GM18507 (cell line): ENCODE data around the gene NAAA.
A peak's percentile ranks its signal among the peaks of the same experiment; 100 is the strongest.
"Not testable (repeated sequence)": the region's sequence is repeated elsewhere in the genome, so short reads cannot be mapped to it uniquely, and the experiment has no call there.

Experiments used
- DNase-seq: peaks from one replicate; pipeline ENCODE4 v3.0.0; 2011; ENCODE audit warnings: low read depth; ENCODE audit not compliant: insufficient read length; ENCODE audit errors: extremely low spot score
- FAIRE-seq: peaks from 2 replicates; lab custom pipeline; 2011; peaks lifted over from hg19 to GRCh38; lab: Jason Lieb, UNC

NAAA gene

GRCh38 chr4:75922588-75922987 lies 18.2 kb downstream of the NAAA start:
- FAIRE-seq (no peak), DNase-seq (no peak)

- DNase-seq: no peak
- FAIRE-seq: no peak
These were observed 18.9 kb downstream of the NAAA start for GRCh38 chr4:75921910-75922309.

- no peak for DNase-seq
- no peak for FAIRE-seq
These were observed 20.5 kb downstream of the NAAA start for GRCh38 chr4:75920327-75920726.

GRCh38 chr4:75919920-75920319 lies 20.9 kb downstream of the NAAA start:
- no peak for FAIRE-seq

GRCh38 chr4:75916091-75916661 lies 24.6 kb downstream of the NAAA start:
- peak; percentile 84 for FAIRE-seq

More at GRCh38 chr4:75919920-75920319, 20.9 kb downstream of the NAAA start:
- no peak for DNase-seq

GRCh38 chr4:75912968-75913367 lies 27.8 kb downstream of the NAAA start:
- DNase-seq: no peak

More at GRCh38 chr4:75916091-75916661, 24.6 kb downstream of the NAAA start:
- no peak for DNase-seq

GRCh38 chr4:75910831-75911230 lies 30.0 kb downstream of the NAAA start:
- not testable (repeated sequence) for FAIRE-seq, DNase-seq

More at GRCh38 chr4:75912968-75913367, 27.8 kb downstream of the NAAA start:
- FAIRE-seq: no peak

GRCh38 chr4:75909405-75909804 lies 31.4 kb downstream of the NAAA start:
- FAIRE-seq: no peak
- DNase-seq: no peak

GRCh38 chr4:75908555-75908954 lies 32.3 kb downstream of the NAAA start:
- DNase-seq (no peak), FAIRE-seq (no peak)

GRCh38 chr4:75907966-75908365 lies 32.8 kb downstream of the NAAA start:
- DNase-seq (no peak), FAIRE-seq (no peak)

- DNase-seq (no peak), FAIRE-seq (no peak)
These were observed 36.7 kb downstream of the NAAA start for GRCh38 chr4:75904076-75904475.

GRCh38 chr4:75902352-75902751 lies 38.5 kb downstream of the NAAA start, which contains the start of gene PPEF2:
TSS of gene PPEF2 (minus strand) at chr4:75902452. CDS start at chr4:75896325, 6,127 bp downstream.
- no peak for DNase-seq
- no peak for FAIRE-seq

- FAIRE-seq (no peak), DNase-seq (no peak)
These were observed 42.3 kb downstream of the NAAA start for GRCh38 chr4:75898536-75898935.

- FAIRE-seq (peak; percentile 77), DNase-seq (no peak)
These were observed 45.0 kb downstream of the NAAA start for GRCh38 chr4:75895744-75896314.

- FAIRE-seq (no peak), DNase-seq (no peak)
These were observed 48.3 kb downstream of the NAAA start for GRCh38 chr4:75892508-75892907.

- FAIRE-seq (no peak), DNase-seq (no peak)
These were observed 49.2 kb downstream of the NAAA start for GRCh38 chr4:75891611-75892010.

GRCh38 chr4:75889537-75890199 lies 51.1 kb downstream of the NAAA start:
- FAIRE-seq (no peak), DNase-seq (no peak)

GRCh38 chr4:75886104-75886503 lies 54.7 kb downstream of the NAAA start:
- DNase-seq: no peak

GRCh38 chr4:75881476-75881875 lies 59.3 kb downstream of the NAAA start:
- FAIRE-seq (no peak), DNase-seq (no peak)

More at GRCh38 chr4:75886104-75886503, 54.7 kb downstream of the NAAA start:
- FAIRE-seq: no peak

- FAIRE-seq (no peak), DNase-seq (no peak)
These were observed 60.5 kb downstream of the NAAA start for GRCh38 chr4:75880278-75880677.

GRCh38 chr4:75878246-75878756 lies 62.5 kb downstream of the NAAA start:
- FAIRE-seq: no peak
- no peak for DNase-seq
